K562 (cell line): Measurements from ENCODE around the gene GNG7. TPM values are rescaled to one million over a fixed set of nuclear protein-coding genes. Genes with fewer than 3 reads are reported as not detected.

Experiments
- RBM17 ChIP-seq: fragments of 200-400 bp; formaldehyde crosslinking; IDR thresholded peaks from 2 replicates; pipeline ENCODE4 v1.6.1; 2017; ENCODE audit warnings: low read depth, mild to moderate bottlenecking, low read length, borderline replicate concordance
- SREBF2 ChIP-seq: sonication (generic); formaldehyde crosslinking; IDR thresholded peaks from 2 replicates; pipeline ENCODE4 v1.4.0; 2020; ENCODE audit warnings: mild to moderate bottlenecking, missing genetic modification reagents
- ZNF121 ChIP-seq: sonication (generic); formaldehyde crosslinking; conservative IDR thresholded peaks from 2 replicates; pipeline ENCODE4 v1.8.0; 2022; ENCODE audit warnings: missing genetic modification reagents
- ZNF408 ChIP-seq: fragments of 250-450 bp; sonication (Bioruptor Pico); IDR thresholded peaks from 2 replicates; pipeline ENCODE4 v1.4.0; 2020; ENCODE audit warnings: low read depth, mild to moderate bottlenecking, moderate library complexity
- polyA plus RNA-seq, 8 experiments: library from polyadenylated mRNA; depleted of rRNA in 4 of 8; stranded (reverse) in 5 of 8; unstranded in 3 of 8; fragments of >200 nt; fragmentation: Nextera tagmentation in 2 of 8; fragmentation: Illumina TruSeq in 1 of 8; extraction: Ambion mirVana in 2 of 8; extraction: Trizol in 1 of 8; gene quantifications; 2 replicates each; pipeline versions ENCODE4 v1.2.1 to v1.2.3, GENCODE V29; 2011 to 2014; ENCODE audit warnings: inconsistent platforms in 1 of 8, missing spikeins in 1 of 8
- total RNA-seq, 7 experiments: library from RNA; depleted of rRNA in 6 of 7; stranded (reverse); fragments of >200 nt in 6 of 7; fragmentation: Illumina TruSeq in 2 of 7; extraction: Trizol in 2 of 7; gene quantifications; 2 replicates each; pipeline versions ENCODE4 v1.2.1 to v1.2.3, GENCODE V29; 2011 to 2021; ENCODE audit warnings: low replicate concordance in 1 of 7
- TF ChIP-seq, protein P1 (sequence below), 2 experiments: IDR thresholded peaks in 1 of 2; conservative IDR thresholded peaks in 1 of 2; 2 replicates each; pipeline ENCODE4 v1.6.1; 2016; ENCODE audit warnings: low read depth in 2 of 2, mild to moderate bottlenecking in 1 of 2, missing compliant biosample characterization in 1 of 2, missing genetic modification characterization in 1 of 2, moderate library complexity in 1 of 2
- TF ChIP-seq, protein P2 (sequence below): sonication (generic); formaldehyde crosslinking; IDR thresholded peaks from 2 replicates; pipeline ENCODE4 v1.8.0; 2022; ENCODE audit warnings: mild to moderate bottlenecking, missing genetic modification reagents

Gene GNG7
- total and polyA plus RNA-seq, 9 of the 15 experiments (the other 6 are each of a cell fraction or from before 2014, with no cell fraction given), result 0.01 to 0.20 (median 0.06) TPM; not detected in 1

DNA sequence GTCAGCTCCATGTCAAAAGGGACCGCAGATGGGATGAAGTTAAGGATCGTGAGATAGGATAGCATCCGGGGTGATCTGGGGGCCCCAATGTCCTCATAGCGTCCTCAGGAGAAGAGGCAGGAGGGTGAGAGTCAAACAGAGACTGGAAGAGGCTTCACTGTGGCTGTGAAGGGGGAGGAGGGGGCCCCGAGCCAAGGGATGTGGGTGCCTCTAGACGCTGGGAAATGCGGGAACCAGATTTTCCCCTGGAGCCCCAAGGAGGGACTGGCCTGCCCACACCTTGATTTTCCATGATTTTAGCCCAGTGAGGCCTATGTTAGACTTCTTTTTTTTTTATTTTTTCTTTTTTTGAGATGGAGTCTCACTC lies 61.2 kb downstream of the GNG7 start (continued):
- TF ChIP-seq, protein P1, sequence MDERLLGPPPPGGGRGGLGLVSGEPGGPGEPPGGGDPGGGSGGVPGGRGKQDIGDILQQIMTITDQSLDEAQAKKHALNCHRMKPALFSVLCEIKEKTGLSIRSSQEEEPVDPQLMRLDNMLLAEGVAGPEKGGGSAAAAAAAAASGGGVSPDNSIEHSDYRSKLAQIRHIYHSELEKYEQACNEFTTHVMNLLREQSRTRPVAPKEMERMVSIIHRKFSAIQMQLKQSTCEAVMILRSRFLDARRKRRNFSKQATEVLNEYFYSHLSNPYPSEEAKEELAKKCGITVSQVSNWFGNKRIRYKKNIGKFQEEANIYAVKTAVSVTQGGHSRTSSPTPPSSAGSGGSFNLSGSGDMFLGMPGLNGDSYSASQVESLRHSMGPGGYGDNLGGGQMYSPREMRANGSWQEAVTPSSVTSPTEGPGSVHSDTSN (CRISPR knock-in tag; IDR thresholded peaks at IDR 0.05; ENCODE audit: low read depth), result no peak
- TF ChIP-seq, protein P1 (tag; conservative IDR thresholded peaks at IDR 0.05; ENCODE audit: low read depth), result no peak
- TF ChIP-seq, protein P2, sequence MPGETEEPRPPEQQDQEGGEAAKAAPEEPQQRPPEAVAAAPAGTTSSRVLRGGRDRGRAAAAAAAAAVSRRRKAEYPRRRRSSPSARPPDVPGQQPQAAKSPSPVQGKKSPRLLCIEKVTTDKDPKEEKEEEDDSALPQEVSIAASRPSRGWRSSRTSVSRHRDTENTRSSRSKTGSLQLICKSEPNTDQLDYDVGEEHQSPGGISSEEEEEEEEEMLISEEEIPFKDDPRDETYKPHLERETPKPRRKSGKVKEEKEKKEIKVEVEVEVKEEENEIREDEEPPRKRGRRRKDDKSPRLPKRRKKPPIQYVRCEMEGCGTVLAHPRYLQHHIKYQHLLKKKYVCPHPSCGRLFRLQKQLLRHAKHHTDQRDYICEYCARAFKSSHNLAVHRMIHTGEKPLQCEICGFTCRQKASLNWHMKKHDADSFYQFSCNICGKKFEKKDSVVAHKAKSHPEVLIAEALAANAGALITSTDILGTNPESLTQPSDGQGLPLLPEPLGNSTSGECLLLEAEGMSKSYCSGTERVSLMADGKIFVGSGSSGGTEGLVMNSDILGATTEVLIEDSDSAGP (CRISPR knock-in tag), result no peak
- no peak for TF ChIP-seq ZNF408
- TF ChIP-seq ZNF121 (CRISPR knock-in tag), result no peak
- TF ChIP-seq RBM17, result no peak
- no peak for TF ChIP-seq SREBF2 (CRISPR knock-in tag)
